HT-29 (cell line): ENCODE data around the gene WNT3A. TPM values are rescaled to one million over a fixed set of nuclear protein-coding genes. Genes with fewer than 3 reads are reported as not detected.

Source experiments
- DNase-seq: peaks from one replicate; pipeline ENCODE4 v3.0.0-alpha.2; 2015; ENCODE audit warnings: low spot score
- total RNA-seq: library from RNA; depleted of rRNA; stranded (reverse); fragments of >200 nt; shearing (Covaris generic); gene quantifications from 2 replicates; pipeline ENCODE4 v1.2.3, GENCODE V29; 2014

Gene WNT3A
- total RNA-seq, 1 experiment from 2014 or later, result not detected

DNA sequence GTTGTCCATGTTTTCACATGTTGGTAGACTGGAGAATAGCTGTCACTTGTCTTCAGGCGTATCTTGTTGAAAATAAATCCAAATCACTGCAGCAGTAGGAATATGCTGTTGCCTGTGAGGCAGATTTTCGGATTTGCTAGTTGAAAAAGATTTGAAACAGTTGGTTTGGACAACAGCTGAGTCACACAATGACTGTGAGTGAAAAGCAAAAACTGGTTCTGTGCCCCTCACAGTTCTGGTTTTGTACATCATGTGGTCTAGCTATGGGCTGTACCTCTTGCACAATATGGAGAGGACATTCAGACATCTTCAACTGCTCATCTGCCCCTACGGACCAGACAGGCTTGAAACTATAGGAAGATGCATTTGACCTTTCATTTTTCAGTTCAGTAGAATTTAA, 77.5 kb downstream of the WNT3A start:
- no peak for DNase-seq

DNA sequence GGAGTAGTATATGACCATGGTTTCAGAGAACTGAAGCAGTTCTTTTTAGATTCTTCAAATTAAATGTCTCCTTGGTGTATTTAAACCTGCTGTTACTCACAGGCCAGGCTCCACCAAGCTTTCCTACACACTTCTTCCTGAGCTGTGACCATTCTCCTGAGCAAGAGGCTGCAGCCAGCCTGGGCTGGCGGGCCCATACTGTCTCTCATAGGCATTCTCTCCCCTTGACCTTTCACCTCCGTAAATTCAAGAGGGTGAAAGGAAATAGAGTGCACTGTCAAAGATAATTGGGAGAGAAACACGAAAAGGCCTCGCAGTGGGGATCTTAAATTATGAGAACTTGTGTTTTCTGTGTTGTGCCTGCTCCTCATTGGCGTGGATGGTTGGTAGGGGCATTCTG, 78.0 kb downstream of the WNT3A start:
- no peak for DNase-seq

DNA sequence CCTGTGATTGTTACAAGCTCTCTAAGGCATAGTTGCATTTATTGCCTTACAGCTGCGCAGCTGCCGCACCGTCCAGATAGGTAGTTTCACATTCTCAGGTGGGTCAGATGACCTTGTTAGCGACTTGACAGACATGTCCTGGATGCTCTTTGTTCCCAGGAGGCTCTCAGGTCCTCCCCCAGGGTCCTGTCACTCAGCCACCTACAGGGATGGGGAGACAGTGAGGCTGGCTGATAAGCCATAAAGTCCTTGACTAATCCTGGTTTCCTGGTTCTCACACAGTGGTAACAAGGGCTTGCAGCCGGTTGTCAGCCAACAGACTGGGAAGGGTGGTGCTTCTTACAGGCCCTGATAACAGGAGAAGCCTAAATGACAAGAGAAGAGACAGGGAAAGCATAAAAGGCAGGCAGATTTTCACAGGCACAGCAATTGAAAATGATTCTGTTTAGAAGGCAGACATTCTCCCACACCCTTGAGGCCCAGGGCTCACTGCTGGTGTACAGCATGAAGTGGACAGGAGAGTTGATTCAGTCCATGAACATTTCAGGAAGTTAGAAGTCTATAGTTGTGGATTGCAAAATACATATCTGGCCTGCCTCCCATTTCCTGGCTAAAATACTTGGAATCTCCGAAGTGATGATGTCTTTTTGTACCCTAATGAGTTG, 78.6 kb downstream of the WNT3A start:
- DNase-seq, result no peak

DNA sequence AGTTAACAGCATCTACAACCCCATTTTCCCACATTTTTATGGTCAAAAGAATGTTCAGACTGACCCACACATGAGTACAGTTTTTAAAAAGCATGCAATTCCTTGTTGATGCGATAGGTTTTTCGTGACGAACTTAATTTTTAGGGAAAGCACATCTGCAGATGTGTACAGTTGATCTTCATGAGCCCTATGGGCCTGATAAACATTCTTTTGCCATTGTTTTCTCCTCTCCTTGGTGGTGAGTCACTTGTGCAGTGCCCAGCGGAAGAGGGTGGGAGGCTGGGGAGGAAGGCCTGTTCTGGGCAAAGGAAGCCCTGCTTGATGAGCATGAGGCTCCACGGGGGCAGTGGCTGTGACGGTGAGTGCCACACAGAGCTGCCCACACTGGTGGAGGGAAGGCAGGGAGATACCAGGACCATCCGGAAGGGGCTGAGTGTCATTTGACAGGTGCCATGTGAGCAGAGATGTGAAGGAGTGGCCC, 81.0 kb downstream of the WNT3A start:
- peak; percentile 21 for DNase-seq

DNA sequence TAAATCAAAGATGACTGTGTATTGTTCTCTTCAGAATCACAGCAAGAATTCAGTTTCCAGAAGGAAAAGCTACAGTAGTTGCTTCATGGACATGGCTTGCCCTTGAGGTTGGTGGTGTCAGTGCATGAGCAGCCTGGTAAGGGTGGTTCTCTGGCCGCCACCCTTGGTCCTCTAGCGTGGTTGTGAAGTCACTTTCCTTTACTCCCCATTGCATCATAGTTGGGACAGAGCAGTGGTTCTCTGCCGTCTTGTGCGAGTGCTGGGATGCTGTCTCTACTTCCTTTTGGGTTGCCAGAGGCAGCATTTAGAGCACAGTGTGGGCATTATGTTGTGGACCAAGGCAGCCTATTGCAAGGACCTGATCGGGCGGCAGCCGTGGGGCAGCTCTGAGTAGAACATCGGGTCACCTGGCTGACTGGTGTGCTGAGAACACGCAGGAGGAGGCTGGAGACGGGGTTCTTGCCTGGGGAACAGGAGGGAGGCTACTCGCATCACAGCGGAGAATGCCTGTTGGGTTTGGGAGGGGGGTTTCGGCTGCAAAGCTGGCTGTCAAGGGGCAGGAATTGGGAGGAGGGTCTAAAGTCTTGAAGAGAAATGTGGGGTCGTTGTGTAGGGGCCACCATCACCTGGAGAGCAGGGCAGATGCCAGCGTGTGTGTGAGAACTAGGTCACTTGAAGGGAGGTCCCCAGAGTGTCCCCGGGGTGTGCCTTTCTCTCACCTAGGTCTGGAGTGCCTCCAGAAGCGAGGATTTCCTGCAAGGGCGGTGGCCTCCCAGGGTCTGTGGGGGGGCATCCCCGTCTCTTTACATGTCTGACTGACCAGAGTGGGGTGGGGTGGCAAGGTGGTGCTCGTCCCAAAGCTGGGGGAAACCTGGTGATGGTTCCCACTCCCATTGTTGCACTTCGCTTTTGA, 82.0 kb downstream of the WNT3A start:
- DNase-seq, result no peak

DNA sequence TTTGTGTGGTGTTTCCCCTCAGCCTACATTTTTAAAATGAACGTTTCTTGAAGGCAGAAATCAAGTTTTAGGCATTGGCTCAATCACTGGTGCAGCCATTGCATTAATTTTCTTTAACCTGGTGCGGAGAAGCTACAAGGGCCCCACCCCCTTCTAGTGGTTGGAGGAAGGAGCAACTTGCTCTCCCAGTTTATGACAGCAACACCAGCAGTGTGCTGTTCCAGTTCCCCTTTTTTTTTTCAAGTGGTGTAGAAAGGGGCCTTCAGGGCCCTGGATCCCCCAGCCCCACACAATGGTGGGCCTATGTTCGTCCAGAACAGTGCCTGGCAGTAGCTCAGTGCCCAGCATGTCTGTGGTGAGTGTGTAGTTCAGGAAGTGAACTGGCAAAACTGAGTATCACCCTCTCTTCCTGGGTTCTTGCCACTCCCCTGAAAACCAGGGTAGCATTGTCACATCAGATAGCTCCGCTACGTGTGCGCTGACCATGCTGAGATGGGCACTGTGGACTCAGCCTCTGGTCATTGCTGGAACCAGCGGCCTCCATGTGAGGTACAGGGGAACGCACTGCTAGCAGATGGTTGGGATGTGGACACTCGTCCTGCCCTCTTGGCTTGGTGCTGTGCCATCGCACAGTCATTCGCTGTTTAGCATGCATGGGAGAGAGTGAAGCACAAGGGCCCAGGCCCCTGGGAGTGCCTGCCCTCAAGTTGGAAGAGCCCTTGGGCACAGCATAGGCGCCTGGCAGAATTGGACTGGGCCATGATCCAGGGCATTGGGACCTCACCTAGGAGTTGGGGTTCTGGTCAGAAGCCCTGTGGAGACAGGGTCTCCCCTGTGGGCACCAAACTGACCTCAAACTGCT, 83.0 kb downstream of the WNT3A start:
- no peak for DNase-seq

DNA sequence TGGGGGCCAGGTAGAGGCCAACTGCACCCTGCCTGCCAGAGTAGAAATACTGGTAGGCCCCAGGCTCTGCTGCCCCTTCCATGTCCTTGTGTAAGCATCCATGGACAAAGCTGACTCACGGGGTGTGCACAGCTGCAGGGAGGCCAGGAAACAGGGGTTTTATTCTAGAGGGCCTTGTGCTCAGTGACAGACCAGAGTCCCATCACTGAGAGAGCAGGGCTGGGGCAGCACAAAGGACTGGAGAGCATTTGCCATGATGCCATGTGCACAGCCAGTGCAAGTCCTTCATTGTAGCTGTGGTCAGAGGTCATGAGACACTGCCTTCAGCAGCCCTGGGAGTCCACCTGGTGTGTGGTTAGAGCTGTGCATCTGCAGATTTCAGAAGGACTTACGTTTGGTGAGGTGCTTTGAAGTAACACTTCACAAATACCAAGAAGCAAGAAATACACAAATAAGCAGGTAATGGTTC, 83.8 kb downstream of the WNT3A start:
- no peak for DNase-seq

DNA sequence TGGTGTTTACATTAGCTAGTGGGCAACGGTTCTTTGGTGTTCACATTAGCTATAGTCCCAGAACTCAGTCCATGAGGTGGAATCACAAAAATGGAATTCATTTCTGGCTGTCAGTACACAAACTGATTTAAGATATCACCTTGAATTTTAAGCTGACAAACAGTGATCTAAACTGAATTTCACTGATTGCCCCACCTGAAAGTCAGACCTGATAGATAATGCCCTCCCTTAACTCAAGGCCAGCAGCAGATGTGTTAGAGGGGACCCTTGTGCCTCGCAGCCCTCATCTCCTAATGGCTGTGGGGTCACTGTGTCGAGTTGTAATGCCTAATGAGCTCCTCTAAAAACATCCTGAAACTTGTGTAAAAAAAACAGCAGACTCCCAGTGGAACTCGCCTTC, 84.3 kb downstream of the WNT3A start:
- DNase-seq, result no peak

DNA sequence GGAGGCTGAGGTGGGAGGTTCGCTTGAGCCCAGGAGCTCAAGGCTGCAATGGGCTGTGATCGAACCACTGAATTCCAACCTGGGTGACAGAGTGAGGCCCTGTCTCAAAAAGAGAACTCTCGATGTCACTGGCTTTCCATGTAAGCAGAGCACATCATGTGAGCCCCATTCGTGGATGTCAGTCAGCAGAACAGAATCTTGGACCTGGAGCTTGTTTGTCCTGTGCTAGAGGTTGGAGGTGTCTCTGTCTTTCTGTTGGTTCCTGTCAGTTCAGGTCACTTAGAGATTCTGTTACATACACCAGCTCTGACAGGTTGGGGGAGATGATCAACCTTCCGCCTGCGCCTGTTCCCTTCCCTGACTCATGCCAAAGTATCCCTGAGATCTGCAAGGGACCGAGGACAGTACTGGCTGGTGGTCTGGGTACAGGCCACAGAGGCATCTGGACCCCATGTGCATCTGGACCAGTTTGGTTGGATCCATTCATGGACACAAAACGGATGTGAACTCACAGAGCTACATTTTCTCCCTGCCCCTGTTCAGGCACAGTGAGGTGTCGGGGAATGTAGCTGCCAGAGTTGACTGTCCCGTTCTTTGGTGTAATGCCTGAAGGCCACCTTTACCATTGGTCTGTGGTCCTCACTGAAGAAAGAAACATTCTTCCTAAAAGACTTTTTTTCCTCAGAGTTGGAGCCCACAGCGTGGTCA, 85.7 kb downstream of the WNT3A start:
- no peak for DNase-seq

DNA sequence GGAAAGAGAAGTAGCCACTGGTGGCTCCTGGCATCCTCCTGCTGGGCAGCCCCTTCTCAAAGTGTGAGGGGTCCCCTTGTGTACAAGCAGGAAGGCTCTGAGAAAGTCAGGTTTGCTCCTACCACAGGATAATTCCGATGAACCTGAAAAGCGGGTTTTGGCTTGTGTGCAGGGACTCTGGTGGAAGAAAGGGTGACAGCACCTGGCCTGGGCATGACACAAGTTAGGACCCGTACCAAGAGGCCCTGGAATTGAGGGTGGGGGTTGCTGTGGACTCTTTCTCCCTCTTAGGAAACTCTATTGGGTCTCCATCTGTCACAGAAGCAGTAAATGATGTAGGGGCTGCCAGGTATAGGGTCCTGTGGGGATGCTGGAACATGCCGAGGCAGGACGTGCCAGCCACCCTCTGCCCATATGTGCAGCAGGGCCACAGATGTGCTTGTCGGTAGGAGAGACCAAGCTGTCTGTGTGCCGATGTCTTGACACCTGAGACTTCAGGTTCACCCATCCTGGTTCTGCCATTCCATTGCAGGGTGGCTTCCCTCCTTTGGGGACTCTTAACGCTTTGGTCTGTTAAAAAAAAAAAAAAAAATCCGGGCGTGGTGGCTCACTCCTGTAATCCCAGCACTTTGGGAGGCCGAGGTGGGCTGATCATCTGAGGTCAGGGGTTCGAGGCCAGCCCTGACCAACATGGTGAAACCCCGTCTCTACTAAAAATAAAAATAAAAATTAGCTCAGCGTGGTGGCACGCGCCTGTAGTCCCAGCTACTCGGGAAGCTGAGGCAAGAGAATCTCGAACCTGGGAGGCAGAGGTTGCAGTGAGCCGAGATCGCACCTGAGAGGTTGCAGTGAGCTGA, 86.5 kb downstream of the WNT3A start:
- no peak for DNase-seq

DNA sequence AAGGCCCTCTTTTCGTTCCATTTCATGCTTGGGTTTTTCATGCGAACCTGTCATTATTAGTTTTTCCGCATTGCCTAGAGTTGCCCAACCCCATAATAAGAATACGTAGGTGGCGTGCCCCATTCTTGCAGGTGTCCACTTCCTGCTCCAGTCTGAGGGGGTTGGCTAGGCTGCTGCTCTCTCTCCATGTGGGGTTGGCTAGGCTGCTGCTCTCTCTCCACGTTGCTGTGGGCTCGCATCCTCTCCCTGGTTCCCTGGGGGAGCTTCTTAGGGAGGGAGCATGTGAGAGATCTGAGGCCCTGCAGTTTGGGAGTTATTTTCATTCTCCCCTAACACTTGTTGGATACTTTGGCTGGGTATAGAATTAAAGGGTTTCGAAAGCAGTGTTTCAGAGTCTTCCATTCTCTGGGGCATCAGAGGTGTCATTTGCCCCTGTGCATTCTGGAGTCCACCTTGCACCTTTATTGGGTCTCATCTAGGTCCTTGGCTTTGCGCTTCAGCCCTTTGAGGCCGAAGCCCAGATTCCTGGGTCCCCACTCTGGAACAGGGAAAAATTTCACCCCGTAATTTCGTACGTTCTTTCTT, 87.7 kb downstream of the WNT3A start:
- DNase-seq, result no peak

DNA sequence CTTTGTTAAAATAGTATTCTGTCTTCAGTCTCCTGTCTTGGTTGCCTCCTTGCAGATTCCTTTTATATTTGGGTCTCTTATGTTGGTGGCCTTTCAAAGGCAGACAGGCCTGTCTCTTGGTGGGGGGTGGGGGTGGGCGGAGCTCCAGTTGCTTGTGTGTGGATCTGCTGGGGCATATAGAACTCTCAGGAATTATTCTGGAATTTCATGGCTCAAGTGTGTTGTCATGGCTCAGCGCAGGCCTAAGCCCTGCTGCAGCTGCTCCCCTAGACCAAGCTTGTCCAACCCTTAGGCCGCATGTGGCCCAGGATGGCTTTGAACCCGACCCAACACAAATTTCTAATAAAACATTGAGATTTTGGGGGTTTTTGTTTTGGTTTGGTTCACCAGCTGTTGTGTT, 88.4 kb downstream of the WNT3A start:
- DNase-seq, result no peak

DNA sequence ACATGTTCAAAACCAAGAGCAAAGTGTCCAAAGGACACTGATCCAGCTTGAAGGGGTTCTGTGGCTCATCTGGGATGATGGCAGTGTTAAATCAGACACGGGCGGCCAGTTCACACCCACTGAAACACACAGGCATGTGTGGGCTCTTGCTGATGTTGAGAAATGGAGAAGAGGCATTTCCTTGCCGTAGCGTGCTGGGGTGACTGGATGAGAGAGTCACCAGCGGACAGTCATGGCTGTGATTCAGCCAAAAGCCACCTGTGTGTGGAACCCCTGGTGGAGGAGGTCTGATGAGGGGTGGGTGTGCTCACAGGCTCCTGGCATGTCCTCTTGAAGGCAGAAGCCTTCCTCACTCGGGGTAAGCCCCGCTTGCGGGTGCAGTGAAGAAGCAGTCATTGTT, 89.1 kb downstream of the WNT3A start:
- DNase-seq, result no peak

DNA sequence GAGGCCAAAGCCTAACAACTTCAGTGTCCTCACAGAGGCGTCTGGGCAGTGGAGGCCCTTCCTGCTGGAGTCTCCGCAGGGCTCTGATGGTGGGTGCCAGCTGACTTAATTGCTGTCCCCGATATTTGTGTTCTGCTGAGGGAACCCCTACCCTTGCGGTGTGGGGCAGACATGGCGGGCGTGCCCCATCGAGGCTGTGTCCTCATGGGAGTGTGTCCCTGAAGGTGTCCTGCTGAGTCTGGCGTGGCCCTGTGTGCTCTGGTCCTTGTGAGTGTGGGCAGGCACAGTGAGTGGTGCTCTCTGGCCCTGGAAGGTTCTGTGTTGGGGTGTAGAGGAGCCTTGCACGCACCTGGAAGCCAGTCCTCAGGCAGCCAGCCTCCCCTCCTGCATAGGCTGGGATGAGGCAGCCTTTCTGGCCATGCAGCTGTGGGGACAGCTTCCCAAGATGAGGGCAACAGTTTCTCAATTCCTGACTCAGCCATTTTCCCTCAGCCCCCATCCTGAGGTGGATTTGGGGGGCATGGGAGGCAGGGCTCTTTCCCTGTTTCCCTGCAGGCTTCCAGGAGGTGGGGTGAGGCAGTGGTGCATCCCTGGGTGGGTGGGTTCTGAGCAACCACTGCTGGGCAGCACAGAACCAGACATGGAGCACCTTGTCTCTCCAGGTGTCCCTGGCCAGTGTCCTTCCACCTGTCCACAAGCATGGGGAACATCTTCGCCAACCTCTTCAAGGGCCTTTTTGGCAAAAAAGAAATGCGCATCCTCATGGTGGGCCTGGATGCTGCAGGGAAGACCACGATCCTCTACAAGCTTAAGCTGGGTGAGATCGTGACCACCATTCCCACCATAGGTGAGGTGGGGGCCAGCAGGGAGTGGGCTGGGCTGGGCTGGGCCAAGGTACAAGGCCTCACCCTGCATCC, 89.9 kb downstream of the WNT3A start:
- DNase-seq, result no peak

DNA sequence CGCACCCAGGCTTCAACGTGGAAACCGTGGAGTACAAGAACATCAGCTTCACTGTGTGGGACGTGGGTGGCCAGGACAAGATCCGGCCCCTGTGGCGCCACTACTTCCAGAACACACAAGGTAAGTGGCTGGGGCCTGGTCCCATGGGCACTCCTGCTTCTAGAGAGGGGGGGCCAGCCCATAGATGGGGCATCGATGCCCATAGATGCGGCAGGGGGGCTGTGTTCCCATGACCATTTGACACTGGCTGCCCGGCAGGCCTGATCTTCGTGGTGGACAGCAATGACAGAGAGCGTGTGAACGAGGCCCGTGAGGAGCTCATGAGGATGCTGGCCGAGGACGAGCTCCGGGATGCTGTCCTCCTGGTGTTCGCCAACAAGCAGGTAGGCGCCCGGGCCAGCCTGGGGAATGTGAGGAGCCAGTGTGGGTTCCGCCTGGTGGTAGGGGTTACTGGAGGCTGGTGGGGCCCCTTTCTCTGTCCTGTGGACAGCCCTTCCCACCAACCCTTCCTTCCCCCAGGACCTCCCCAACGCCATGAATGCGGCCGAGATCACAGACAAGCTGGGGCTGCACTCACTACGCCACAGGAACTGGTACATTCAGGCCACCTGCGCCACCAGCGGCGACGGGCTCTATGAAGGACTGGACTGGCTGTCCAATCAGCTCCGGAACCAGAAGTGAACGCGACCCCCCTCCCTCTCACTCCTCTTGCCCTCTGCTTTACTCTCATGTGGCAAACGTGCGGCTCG, 90.7 kb downstream of the WNT3A start:
- no peak for DNase-seq

DNA sequence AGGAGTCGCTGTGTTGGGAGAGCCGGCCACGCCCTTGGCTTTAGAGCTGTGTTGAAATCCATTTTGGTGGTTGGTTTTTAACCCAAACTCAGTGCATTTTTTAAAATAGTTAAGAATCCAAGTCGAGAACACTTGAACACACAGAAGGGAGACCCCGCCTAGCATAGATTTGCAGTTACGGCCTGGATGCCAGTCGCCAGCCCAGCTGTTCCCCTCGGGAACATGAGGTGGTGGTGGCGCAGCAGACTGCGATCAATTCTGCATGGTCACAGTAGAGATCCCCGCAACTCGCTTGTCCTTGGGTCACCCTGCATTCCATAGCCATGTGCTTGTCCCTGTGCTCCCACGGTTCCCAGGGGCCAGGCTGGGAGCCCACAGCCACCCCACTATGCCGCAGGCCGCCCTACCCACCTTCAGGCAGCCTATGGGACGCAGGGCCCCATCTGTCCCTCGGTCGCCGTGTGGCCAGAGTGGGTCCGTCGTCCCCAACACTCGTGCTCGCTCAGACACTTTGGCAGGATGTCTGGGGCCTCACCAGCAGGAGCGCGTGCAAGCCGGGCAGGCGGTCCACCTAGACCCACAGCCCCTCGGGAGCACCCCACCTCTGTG, 91.6 kb downstream of the WNT3A start:
- no peak for DNase-seq

DNA sequence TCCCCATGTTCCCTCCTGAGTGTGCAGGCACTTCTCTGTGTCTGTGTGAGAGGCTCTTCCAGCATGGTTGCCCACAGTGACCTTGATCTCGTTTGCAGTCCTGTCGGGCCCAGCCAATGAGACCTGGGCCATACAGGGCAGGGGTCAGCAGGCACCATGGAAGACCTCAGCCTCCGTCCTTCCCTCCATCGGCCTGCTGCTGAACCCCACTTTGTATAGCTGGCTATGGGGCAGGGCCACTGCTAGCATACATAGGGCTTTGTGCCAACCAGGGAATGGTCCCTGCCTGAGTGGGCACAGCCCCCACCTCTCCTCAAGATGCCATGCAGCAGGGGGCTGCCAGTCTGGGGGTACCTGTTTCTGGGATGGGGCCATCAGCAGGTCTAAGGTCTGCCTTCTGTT, 92.5 kb downstream of the WNT3A start:
- no peak for DNase-seq
